Skeletal muscle tissue (tissue), 4 donors: Measurements from ENCODE around the gene ARAP1. TPM values are rescaled to one million over a fixed set of nuclear protein-coding genes. Genes with fewer than 3 reads are reported as not detected.

ENCODE experiments used
- H3K27ac ChIP-seq: one replicate; pipeline ENCODE4 v1.7.0; 2013; ENCODE audit warnings: mild to moderate bottlenecking, low read depth, low read length, inconsistent platforms
- H3K27me3 ChIP-seq, 3 donors: one replicate each; pipeline ENCODE4 v1.7.0; 2013; ENCODE audit warnings: low read length in 3 of 3; ENCODE audit not compliant: control insufficient read depth in 3 of 3, insufficient read depth in 3 of 3
- H3K36me3 ChIP-seq, 3 donors: one replicate each; pipeline ENCODE4 v1.7.0; 2013; ENCODE audit warnings: low read length in 3 of 3; ENCODE audit not compliant: control insufficient read depth in 3 of 3, insufficient read depth in 3 of 3
- H3K4me1 ChIP-seq, 3 donors: one replicate each; pipeline ENCODE4 v1.7.0; 2013; ENCODE audit warnings: low read length in 3 of 3, mild to moderate bottlenecking in 3 of 3; ENCODE audit not compliant: control insufficient read depth in 3 of 3, insufficient read depth in 3 of 3
- H3K4me3 ChIP-seq, 3 donors: one replicate each; pipeline ENCODE4 v1.7.0; 2013; ENCODE audit warnings: low read length in 3 of 3
- H3K9ac ChIP-seq, 3 donors: one replicate each; pipeline ENCODE4 v1.7.0; 2013; ENCODE audit warnings: low read length in 3 of 3, mild to moderate bottlenecking in 3 of 3, moderate library complexity in 2 of 3, low read depth in 1 of 3
- H3K9me3 ChIP-seq, 3 donors: one replicate each; pipeline ENCODE4 v1.7.0; 2013; ENCODE audit warnings: low read length in 3 of 3; ENCODE audit not compliant: control insufficient read depth in 3 of 3
- total RNA-seq: library from RNA; depleted of rRNA; stranded (reverse); fragments of >200 nt; gene quantifications from one replicate; pipeline ENCODE4 v1.2.3, GENCODE V29; 2014
- donor health status: Osteomylitis.

Gene ARAP1
- total RNA-seq, 1 donor from 2014 or later = 98.6 TPM

GRCh38 chr11:72753341-72754148, 1.3 kb upstream of the ARAP1 start:
- no peaks in the 10 kb centered on the region for H3K27me3 ChIP-seq
- H3K4me1 ChIP-seq = peaks cover 18 to 32% (median 20%) of the 10 kb centered on the region in 3 donors
- no peak overlapping the region for H3K27ac ChIP-seq
- H3K9ac ChIP-seq = no peak overlapping the region
- H3K4me3 ChIP-seq = peak overlapping the region in 1 of 3 donors; percentile 82
- peaks cover 6 to 10% (median 8%) of the 10 kb centered on the region in 3 donors for H3K36me3 ChIP-seq
- H3K9me3 ChIP-seq = no peaks in the 10 kb centered on the region

DNA sequence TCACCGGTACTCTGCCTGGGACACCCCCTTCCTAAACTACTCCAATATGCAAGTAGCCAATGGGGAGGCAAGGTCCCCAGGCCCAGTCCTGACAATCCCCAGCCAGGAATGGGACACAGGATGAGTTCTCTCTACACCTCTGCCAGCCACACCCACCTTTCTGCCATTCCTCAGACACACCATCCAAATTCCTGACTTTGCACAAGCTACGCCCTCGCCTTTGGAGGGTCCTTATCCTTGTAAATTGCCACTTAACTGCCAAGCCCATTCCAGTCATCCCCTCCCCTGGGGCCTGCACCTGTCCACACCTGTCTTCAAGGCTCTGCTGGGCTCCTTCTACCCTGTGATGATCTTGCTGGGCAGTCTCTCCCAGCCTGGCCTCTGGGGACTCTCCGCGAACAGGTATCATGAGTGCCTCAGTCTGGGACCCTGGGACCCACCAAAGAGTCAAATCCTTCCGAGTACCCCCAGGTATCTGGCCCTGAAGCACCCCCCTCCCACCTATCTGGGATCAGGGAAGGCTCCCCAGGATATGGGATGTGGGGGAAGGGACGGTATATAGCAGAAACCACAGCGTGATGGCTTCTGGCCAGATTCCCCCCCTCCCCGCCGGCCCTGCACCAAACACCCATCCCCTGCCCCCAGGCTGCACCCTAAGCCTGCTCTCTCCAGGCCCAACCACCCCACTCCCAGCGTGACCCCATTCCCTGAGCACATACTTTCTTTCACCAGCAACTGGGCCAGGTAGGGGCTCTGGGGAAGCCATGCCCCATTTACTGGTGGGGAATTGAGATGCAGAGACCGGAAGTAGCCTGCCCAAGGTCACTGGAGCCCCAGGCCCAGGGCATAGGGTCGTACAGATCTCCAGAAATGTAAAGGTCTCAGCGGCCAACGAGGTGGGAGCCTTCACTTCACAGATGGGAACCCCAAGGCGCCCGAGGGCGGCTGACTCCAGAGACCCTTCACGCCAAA, 806 bp downstream of the ARAP1 start:
- no peaks in the 10 kb centered on the region for H3K27me3 ChIP-seq
- peaks cover 18 to 32% (median 20%) of the 10 kb centered on the region in 3 donors for H3K4me1 ChIP-seq
- peak overlapping the region; percentile 74 to 82 (median 81) for H3K4me3 ChIP-seq
- H3K9ac ChIP-seq = peak overlapping the region; percentile 65 to 76 (median 71)
- H3K36me3 ChIP-seq = no peaks in the 10 kb centered on the region
- H3K9me3 ChIP-seq = no peaks in the 10 kb centered on the region
- no peak overlapping the region for H3K27ac ChIP-seq

DNA sequence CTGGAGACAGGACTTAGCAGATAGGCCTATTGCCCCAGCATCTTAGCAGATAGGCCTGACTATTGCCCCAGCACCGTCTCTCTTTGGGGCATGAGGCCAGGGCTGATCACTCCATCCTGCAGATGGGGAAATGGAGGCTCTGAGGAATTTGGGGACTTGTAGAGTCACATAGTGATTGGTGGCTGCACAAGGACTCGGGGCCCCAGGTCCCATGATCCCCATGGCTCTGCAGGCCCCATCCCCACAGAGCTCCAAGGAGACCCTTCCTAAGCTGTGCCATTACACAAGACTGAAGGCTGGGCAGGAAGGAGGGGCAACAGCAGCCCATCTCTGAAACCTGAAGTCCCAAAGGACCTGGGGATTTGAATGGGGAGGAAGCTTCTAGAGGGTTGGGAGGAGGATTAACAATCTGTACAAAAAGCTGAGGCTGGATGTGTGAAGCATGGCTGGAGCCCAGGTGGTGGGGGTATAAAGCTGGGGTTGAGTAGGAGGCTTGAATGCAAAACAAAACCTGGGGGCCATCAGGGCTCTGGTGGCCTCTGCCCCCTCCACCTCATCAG, 1.6 kb downstream of the ARAP1 start:
- no peak overlapping the region for H3K9ac ChIP-seq
- no peaks in the 10 kb centered on the region for H3K27me3 ChIP-seq
- H3K9me3 ChIP-seq = no peaks in the 10 kb centered on the region
- no peak overlapping the region for H3K4me3 ChIP-seq
- peaks cover 15 to 27% (median 18%) of the 10 kb centered on the region in 3 donors for H3K4me1 ChIP-seq
- H3K27ac ChIP-seq = no peak overlapping the region
- H3K36me3 ChIP-seq = no peaks in the 10 kb centered on the region

GRCh38 chr11:72750086-72750485, 2.1 kb downstream of the ARAP1 start:
- no peaks in the 10 kb centered on the region for H3K27me3 ChIP-seq
- no peaks in the 10 kb centered on the region for H3K9me3 ChIP-seq

DNA sequence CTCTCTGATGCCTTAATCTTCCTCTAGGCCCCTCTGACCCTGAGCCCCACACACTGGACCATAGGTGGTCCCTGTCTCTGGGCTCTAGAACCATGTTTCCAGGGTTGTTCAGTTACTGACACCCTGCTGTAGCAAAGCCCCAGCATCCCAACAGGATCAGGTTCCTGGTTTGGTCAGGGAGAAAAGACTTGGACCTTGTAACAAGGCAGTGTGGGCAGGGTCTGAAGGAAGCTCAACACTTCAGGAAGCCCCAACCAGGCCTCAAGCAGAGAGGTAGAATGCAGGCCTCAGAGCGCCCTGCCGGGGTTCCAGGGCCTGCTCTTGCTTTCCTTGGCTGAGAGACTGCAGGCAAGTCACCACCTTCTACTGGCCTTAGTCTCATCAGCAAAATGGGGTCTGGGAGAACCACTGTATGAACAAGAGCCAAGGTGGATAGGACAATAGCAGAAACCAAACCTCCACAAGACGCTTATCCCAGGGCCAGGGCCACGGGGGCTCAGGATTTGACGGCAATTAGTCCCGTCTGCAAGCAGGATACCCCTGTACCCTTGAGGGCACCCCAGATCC, 4.8 kb downstream of the ARAP1 start:
- no peak overlapping the region for H3K9ac ChIP-seq

More at GRCh38 chr11:72750086-72750485, 2.1 kb downstream of the ARAP1 start:
- H3K36me3 ChIP-seq = no peaks in the 10 kb centered on the region
- H3K9ac ChIP-seq = no peak overlapping the region
- no peak overlapping the region for H3K27ac ChIP-seq
- peaks cover 15 to 27% (median 18%) of the 10 kb centered on the region in 3 donors for H3K4me1 ChIP-seq
- H3K4me3 ChIP-seq = no peak overlapping the region

DNA sequence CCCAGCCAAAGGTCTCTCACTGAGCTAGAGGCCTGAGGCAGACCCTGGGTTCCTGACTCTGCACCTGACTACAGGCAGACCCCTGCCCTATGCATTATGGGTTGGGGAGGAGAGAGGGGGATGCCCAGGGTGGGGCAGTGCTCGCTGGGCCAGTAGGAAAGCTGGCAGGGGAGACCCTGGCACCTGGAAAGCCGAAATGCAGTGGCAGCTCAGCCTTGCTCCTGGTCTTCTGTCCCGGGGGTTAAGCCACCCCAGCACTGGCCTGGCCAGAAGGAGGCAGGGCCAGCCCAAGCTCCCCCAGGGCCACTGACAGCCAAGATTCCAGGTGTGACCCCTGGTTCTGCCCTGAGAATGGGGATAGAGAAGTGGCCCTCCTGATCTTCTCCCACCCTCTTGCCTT, 5.4 kb downstream of the ARAP1 start:
- H3K4me1 ChIP-seq = peaks cover 17 to 36% (median 19%) of the 10 kb centered on the region in 3 donors
- no peaks in the 10 kb centered on the region for H3K9me3 ChIP-seq
- H3K9ac ChIP-seq = no peak overlapping the region
- H3K27ac ChIP-seq = no peak overlapping the region
- no peak overlapping the region for H3K4me3 ChIP-seq
- no peaks in the 10 kb centered on the region for H3K27me3 ChIP-seq
- no peaks in the 10 kb centered on the region for H3K36me3 ChIP-seq

More for the DNA sequence above, 4.8 kb downstream of the ARAP1 start:
- H3K4me1 ChIP-seq = peaks cover 12 to 32% (median 14%) of the 10 kb centered on the region in 3 donors
- no peak overlapping the region for H3K4me3 ChIP-seq
- H3K27me3 ChIP-seq = no peaks in the 10 kb centered on the region
- H3K9me3 ChIP-seq = no peaks in the 10 kb centered on the region
- H3K36me3 ChIP-seq = no peaks in the 10 kb centered on the region
- no peak overlapping the region for H3K27ac ChIP-seq

DNA sequence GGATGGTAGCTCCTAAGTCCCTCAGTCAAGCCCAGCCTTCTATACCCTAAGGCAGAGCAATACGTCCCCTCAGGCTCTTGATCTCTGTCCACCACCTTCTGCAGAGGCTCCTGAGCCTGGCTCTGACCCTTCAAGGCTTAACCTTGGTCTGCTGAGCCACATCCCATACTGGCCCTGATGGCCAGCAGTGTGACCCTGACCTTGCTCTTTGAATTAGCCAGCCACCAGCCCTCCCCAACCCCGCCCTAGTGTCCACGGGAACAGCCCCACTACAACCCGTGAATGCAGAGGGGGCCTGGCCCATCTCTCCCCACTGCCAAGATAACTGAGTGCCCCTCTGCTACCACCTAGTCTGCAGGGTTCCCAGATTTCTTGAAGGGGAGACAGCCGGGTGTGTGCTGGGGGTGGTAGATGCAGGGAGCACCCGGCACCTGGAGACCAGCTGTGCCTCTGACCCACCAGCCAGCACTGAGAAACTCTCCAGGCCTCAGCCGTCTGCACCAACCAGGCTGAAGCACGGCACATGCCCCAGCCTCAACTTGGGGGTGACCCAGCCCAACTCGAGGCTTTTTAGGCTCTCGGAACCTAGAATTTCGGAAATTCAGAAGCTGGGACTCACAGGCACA, 6.2 kb downstream of the ARAP1 start:
- no peaks in the 10 kb centered on the region for H3K9me3 ChIP-seq
- H3K9ac ChIP-seq = no peak overlapping the region
- H3K4me3 ChIP-seq = no peak overlapping the region
- no peaks in the 10 kb centered on the region for H3K27me3 ChIP-seq
- H3K36me3 ChIP-seq = no peaks in the 10 kb centered on the region
- no peak overlapping the region for H3K27ac ChIP-seq
- peaks cover 11 to 36% (median 15%) of the 10 kb centered on the region in 3 donors for H3K4me1 ChIP-seq

GRCh38 chr11:72745511-72745910, 6.7 kb downstream of the ARAP1 start:
- Histone ChIP-seq H3K4me3 (no peak overlapping the region), H3K4me1 (peaks cover 9 to 34% (median 13%) of the 10 kb centered on the region in 3 donors), H3K27ac (no peak overlapping the region), H3K9ac (no peak overlapping the region), H3K36me3 (no peaks in the 10 kb centered on the region), H3K9me3 (no peaks in the 10 kb centered on the region), H3K27me3 (no peaks in the 10 kb centered on the region)

GRCh38 chr11:72744474-72744873, 7.7 kb downstream of the ARAP1 start:
- no peaks in the 10 kb centered on the region for H3K36me3 ChIP-seq
- peaks cover 9 to 40% (median 20%) of the 10 kb centered on the region in 3 donors for H3K4me1 ChIP-seq
- H3K27me3 ChIP-seq = no peaks in the 10 kb centered on the region
- H3K9ac ChIP-seq = no peak overlapping the region
- no peak overlapping the region for H3K27ac ChIP-seq
- no peaks in the 10 kb centered on the region for H3K9me3 ChIP-seq
- H3K4me3 ChIP-seq = no peak overlapping the region
